SK-N-SH (cell line): ENCODE data around the gene NEK2. TPM values are rescaled to one million over a fixed set of nuclear protein-coding genes. Genes with fewer than 3 reads are reported as not detected.

Experiments used
- CTCF ChIA-PET: fragments of 300-600, 350-600 bp; formaldehyde crosslinking; extraction: SDS; loops from one replicate; lab custom pipeline; 2021; lab: Yijun Ruan, JAX
- POLR2A ChIA-PET: fragments of 350-600 bp; sonication (Branson Sonifier 250); formaldehyde crosslinking; extraction: SDS; loops from one replicate; lab custom pipeline; 2020; ENCODE audit warnings: antibody characterized with exemption, inconsistent platforms; lab: Yijun Ruan, JAX
- DNase-seq: peaks from one replicate; pipeline ENCODE4 v3.0.0; 2012
- H2AFZ ChIP-seq: fragments of 200-600 bp; sonication (generic); 2 replicates; pipeline ENCODE4 v1.8.1; 2016; ENCODE audit warnings: antibody characterized with exemption, mild to moderate bottlenecking, low read depth
- H3F3A ChIP-seq: fragments of 200-600 bp; sonication (generic); replicated peaks from 2 replicates; pipeline ENCODE3; 2016; ENCODE audit warnings: antibody characterized with exemption, mild to moderate bottlenecking; ENCODE audit not compliant: insufficient read depth
- H3K27ac ChIP-seq, 2 experiments: fragments of 200-500 bp in 1 of 2; fragments of 200-600 bp in 1 of 2; sonication (Bioruptor generic) in 1 of 2; sonication (generic), shearing (Covaris generic) in 1 of 2; 2 replicates each; pipeline versions ENCODE4 v1.5.1 to v1.6.1; 2014 to 2016; ENCODE audit warnings: low read depth in 2 of 2, inconsistent platforms in 1 of 2, low read length in 1 of 2, mild to moderate bottlenecking in 1 of 2, mixed read lengths in 1 of 2
- H3K27me3 ChIP-seq: fragments of 200-600 bp; sonication (generic), shearing (Covaris generic); 2 replicates; pipeline ENCODE4 v1.6.1; 2016; ENCODE audit warnings: mixed run types; ENCODE audit not compliant: insufficient read depth
- H3K36me3 ChIP-seq, 2 experiments: fragments of 200-500 bp in 1 of 2; fragments of 200-600 bp in 1 of 2; sonication (Bioruptor generic) in 1 of 2; sonication (generic) in 1 of 2; replicated peaks in 1 of 2; 2 replicates each; pipeline versions ENCODE3 to v1.5.1; 2014 to 2016; ENCODE audit warnings: low read length in 1 of 2, mild to moderate bottlenecking in 1 of 2; ENCODE audit not compliant: insufficient read depth in 2 of 2, control insufficient read depth in 1 of 2
- H3K4me1 ChIP-seq, 2 experiments: fragments of 200-500 bp in 1 of 2; fragments of 200-600 bp in 1 of 2; sonication (Bioruptor generic) in 1 of 2; sonication (generic), shearing (Covaris generic) in 1 of 2; 2 replicates each; pipeline versions ENCODE4 v1.5.1 to v1.6.1; 2014 to 2016; ENCODE audit warnings: low read depth in 1 of 2, low read length in 1 of 2, mixed run types in 1 of 2; ENCODE audit not compliant: insufficient read depth in 2 of 2, control insufficient read depth in 1 of 2
- H3K4me2 ChIP-seq: fragments of 200-600 bp; sonication (generic), shearing (Covaris generic); 2 replicates; pipeline ENCODE4 v1.6.1; 2017; ENCODE audit warnings: mixed run types
- H3K4me3 ChIP-seq, 2 experiments: fragments of 200-500 bp in 1 of 2; fragments of 200-600 bp in 1 of 2; sonication (Bioruptor generic) in 1 of 2; sonication (generic), shearing (Covaris generic) in 1 of 2; 2 replicates each; pipeline versions ENCODE4 v1.5.1 to v1.8.1; 2014 to 2016; ENCODE audit warnings: low read depth in 2 of 2, inconsistent platforms in 1 of 2, low read length in 1 of 2, mild to moderate bottlenecking in 1 of 2, mixed read lengths in 1 of 2, moderate library complexity in 1 of 2
- H3K79me2 ChIP-seq: fragments of 200-600 bp; sonication (generic); 2 replicates; pipeline ENCODE4 v1.8.1; 2017; ENCODE audit warnings: mild to moderate bottlenecking; ENCODE audit not compliant: insufficient read depth
- H3K9ac ChIP-seq: fragments of 200-600 bp; sonication (generic); 2 replicates; pipeline ENCODE4 v1.6.1; 2017; ENCODE audit warnings: mixed run types
- H3K9me2 ChIP-seq: fragments of 200-600 bp; sonication (generic); 2 replicates; pipeline ENCODE4 v1.6.1; 2017; ENCODE audit warnings: mixed run types
- H3K9me3 ChIP-seq: fragments of 200-600 bp; sonication (generic); 2 replicates; pipeline ENCODE4 v1.6.1; 2017; ENCODE audit warnings: mixed run types, mild to moderate bottlenecking, moderate library complexity
- H4K20me1 ChIP-seq: fragments of 200-600 bp; sonication (generic); 2 replicates; pipeline ENCODE4 v1.6.1; 2017; ENCODE audit warnings: mild to moderate bottlenecking, mixed run types; ENCODE audit not compliant: insufficient read depth
- CHD2 ChIP-seq: fragments of 150-350 bp; IDR thresholded peaks from 2 replicates; pipeline ENCODE4 v1.6.1; 2018; ENCODE audit warnings: low read length; ENCODE audit not compliant: partially characterized antibody
- EP300 ChIP-seq, 2 experiments: IDR thresholded peaks; 2 replicates each; pipeline versions ENCODE4 v1.4.0 to v1.6.1; 2012; ENCODE audit warnings: borderline replicate concordance in 1 of 2, low read depth in 1 of 2, low read length in 1 of 2
- EZH2phosphoT487 ChIP-seq: fragments of 200-600 bp; sonication (generic); IDR thresholded peaks from 2 replicates; pipeline ENCODE4 v1.6.1; 2017; ENCODE audit warnings: low read depth, mixed run types, mild to moderate bottlenecking, antibody characterized with exemption, moderate library complexity, borderline replicate concordance
- FOXJ3 ChIP-seq: sonication (generic); formaldehyde crosslinking; IDR thresholded peaks from 2 replicates; pipeline ENCODE4 v1.5.1; 2020; ENCODE audit warnings: mild to moderate bottlenecking, missing genetic modification reagents
- FOXM1 ChIP-seq: IDR thresholded peaks from 2 replicates; pipeline ENCODE4 v1.4.0; 2012; ENCODE audit warnings: low read depth, mild to moderate bottlenecking
- GABPA ChIP-seq: IDR thresholded peaks from 2 replicates; pipeline ENCODE4 v1.4.0; 2012; ENCODE audit warnings: low read depth, mild to moderate bottlenecking
- JUND ChIP-seq: IDR thresholded peaks from 2 replicates; pipeline ENCODE4 v1.4.0; 2012
- MEF2A ChIP-seq: IDR thresholded peaks from 2 replicates; pipeline ENCODE4 v1.4.0; 2012; ENCODE audit warnings: low read depth, borderline replicate concordance
- MXI1 ChIP-seq: IDR thresholded peaks from 2 replicates; pipeline ENCODE4 v1.6.1; 2012; ENCODE audit warnings: mild to moderate bottlenecking, low read depth, low read length, improper control_type of control experiment
- POLR2AphosphoS5 ChIP-seq: IDR thresholded peaks from 2 replicates; pipeline ENCODE4 v1.6.1; 2012; ENCODE audit warnings: low read depth, low read length
- RCOR1 ChIP-seq: fragments of 150-350 bp; IDR thresholded peaks from 2 replicates; pipeline ENCODE4 v1.6.1; 2017; ENCODE audit warnings: antibody characterized with exemption, low read length
- SIN3A ChIP-seq: IDR thresholded peaks from 2 replicates; pipeline ENCODE4 v1.6.1; 2012; ENCODE audit warnings: low read depth, mild to moderate bottlenecking, low read length, moderate library complexity, borderline replicate concordance
- TEAD4 ChIP-seq: IDR thresholded peaks from 2 replicates; pipeline ENCODE4 v1.4.0; 2012; ENCODE audit warnings: mild to moderate bottlenecking, borderline replicate concordance; ENCODE audit not compliant: insufficient read depth
- USF1 ChIP-seq: IDR thresholded peaks from 2 replicates; pipeline ENCODE4 v1.4.0; 2012; ENCODE audit warnings: low read depth, borderline replicate concordance
- WGBS: methylation state at CpG from one replicate; pipeline ENCODE4 v1.1.6; 2017; ENCODE audit warnings: low lambda C conversion rate; 5-methylcytosine and 5-hydroxymethylcytosine counted together
- polyA plus RNA-seq, 3 experiments: library from polyadenylated mRNA; depleted of rRNA; stranded (reverse); fragments of >200 nt; gene quantifications; 2 replicates each; pipeline ENCODE4 v1.2.3, GENCODE V29; 2012
- TF ChIP-seq, protein P1 (sequence below): fragments of 150-350 bp; IDR thresholded peaks from 2 replicates; pipeline ENCODE4 v1.6.1; 2016; ENCODE audit warnings: mild to moderate bottlenecking, low read depth, low read length
- TF ChIP-seq, protein P2 (sequence below): fragments of 200-600 bp; sonication (generic); IDR thresholded peaks from 2 replicates; pipeline ENCODE4 v1.6.1; 2017; ENCODE audit warnings: antibody characterized with exemption, mild to moderate bottlenecking, moderate library complexity

Gene NEK2
- polyA plus RNA-seq, 1 of the 3 experiments (the other 2 are of a cell fraction), result 9.4 TPM

GRCh38 chr1:211635597-211636205, 39.7 kb downstream of the NEK2 start (continued):
- TF ChIP-seq SIN3A (no peak), RCOR1 (no peak), MXI1 (no peak), FOXJ3 (CRISPR knock-in tag) (no peak), CHD2 (no peak), EP300 (IDR thresholded peaks at IDR 0.05; ENCODE audit: borderline replicate concordance in 1 of 2, low read depth in 1 of 2, low read length in 1 of 2) (no peak), EZH2phosphoT487 (no peak)
- TF ChIP-seq, protein P1, sequence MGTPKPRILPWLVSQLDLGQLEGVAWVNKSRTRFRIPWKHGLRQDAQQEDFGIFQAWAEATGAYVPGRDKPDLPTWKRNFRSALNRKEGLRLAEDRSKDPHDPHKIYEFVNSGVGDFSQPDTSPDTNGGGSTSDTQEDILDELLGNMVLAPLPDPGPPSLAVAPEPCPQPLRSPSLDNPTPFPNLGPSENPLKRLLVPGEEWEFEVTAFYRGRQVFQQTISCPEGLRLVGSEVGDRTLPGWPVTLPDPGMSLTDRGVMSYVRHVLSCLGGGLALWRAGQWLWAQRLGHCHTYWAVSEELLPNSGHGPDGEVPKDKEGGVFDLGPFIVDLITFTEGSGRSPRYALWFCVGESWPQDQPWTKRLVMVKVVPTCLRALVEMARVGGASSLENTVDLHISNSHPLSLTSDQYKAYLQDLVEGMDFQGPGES, result no peak

DNA sequence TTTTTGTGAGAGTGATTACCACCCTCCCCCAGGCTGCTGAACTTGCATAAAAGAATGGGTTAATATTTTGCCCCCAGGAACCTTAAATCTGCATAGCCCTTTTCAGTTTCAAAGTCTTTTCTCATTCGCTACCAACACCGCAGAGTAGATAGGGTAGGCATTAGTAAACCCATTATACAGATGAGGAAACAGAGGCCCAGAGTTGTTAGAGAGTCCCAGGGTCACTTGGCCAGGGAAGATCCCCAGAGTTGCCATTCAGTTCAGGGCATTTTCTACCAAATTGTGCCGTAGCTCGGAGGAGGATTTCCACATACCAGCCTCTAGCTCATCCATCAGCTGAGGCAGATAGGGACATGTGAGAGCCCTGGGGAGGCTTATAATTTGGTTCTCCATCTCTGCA, 40.5 kb downstream of the NEK2 start:
- ChIA-PET CTCF (interaction anchor here (0.5 to 4.0 kb wide), 3 partner anchors 8 to 282 kb away, joined by 3 to 16 read pairs (median 3); no protein-coding TSS in a partner anchor), POLR2A (no interaction called here)
- peak overlapping the region in 1 of 2 experiments; percentile 76; a peak in 1 of 4 replicates for H3K27ac ChIP-seq
- TF ChIP-seq FOXJ3 (CRISPR knock-in tag) (no peak), MEF2A (no peak), POLR2AphosphoS5 (no peak), JUND (no peak), RCOR1 (no peak), GABPA (no peak), USF1 (no peak), FOXM1 (no peak), TEAD4 (no peak)
- TF ChIP-seq, protein P2, sequence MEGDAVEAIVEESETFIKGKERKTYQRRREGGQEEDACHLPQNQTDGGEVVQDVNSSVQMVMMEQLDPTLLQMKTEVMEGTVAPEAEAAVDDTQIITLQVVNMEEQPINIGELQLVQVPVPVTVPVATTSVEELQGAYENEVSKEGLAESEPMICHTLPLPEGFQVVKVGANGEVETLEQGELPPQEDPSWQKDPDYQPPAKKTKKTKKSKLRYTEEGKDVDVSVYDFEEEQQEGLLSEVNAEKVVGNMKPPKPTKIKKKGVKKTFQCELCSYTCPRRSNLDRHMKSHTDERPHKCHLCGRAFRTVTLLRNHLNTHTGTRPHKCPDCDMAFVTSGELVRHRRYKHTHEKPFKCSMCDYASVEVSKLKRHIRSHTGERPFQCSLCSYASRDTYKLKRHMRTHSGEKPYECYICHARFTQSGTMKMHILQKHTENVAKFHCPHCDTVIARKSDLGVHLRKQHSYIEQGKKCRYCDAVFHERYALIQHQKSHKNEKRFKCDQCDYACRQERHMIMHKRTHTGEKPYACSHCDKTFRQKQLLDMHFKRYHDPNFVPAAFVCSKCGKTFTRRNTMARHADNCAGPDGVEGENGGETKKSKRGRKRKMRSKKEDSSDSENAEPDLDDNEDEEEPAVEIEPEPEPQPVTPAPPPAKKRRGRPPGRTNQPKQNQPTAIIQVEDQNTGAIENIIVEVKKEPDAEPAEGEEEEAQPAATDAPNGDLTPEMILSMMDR, result no peak
- peaks cover 21 to 22% of the 10 kb centered on the region in 2 experiments; a peak in 3 of 4 replicates for H3K4me1 ChIP-seq
- DNase-seq, result no peak
- no peak overlapping the region for H3K4me2 ChIP-seq
- no peaks in the 10 kb centered on the region for H3K27me3 ChIP-seq
- H3K36me3 ChIP-seq, result no peaks in the 10 kb centered on the region
- H3F3A ChIP-seq, result peaks cover 26% of the 10 kb centered on the region
- H3K4me3 ChIP-seq, result no peak overlapping the region
- H3K9me3 ChIP-seq, result no peaks in the 10 kb centered on the region
- no peak overlapping the region for H3K9ac ChIP-seq
- H2AFZ ChIP-seq, result no peak overlapping the region
- no peaks in the 10 kb centered on the region for H4K20me1 ChIP-seq
- no peaks in the 10 kb centered on the region for H3K79me2 ChIP-seq
- WGBS, result 96% methylated on average over 4 of the region's 4 CpGs
- H3K9me2 ChIP-seq, result no peaks in the 10 kb centered on the region
